ENCODE measurements around the gene ARHGAP42.

GRCh38 chr11:100827934-100828661 is 141.0 kb downstream of the ARHGAP42 start:
- no peak for TF ChIP-seq POLR2A (IDR thresholded peaks at IDR 0.05)
- TF ChIP-seq, protein P1, sequence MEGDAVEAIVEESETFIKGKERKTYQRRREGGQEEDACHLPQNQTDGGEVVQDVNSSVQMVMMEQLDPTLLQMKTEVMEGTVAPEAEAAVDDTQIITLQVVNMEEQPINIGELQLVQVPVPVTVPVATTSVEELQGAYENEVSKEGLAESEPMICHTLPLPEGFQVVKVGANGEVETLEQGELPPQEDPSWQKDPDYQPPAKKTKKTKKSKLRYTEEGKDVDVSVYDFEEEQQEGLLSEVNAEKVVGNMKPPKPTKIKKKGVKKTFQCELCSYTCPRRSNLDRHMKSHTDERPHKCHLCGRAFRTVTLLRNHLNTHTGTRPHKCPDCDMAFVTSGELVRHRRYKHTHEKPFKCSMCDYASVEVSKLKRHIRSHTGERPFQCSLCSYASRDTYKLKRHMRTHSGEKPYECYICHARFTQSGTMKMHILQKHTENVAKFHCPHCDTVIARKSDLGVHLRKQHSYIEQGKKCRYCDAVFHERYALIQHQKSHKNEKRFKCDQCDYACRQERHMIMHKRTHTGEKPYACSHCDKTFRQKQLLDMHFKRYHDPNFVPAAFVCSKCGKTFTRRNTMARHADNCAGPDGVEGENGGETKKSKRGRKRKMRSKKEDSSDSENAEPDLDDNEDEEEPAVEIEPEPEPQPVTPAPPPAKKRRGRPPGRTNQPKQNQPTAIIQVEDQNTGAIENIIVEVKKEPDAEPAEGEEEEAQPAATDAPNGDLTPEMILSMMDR (IDR thresholded peaks at IDR 0.05 in 8 of 11, conservative IDR thresholded peaks at IDR 0.05 in 3 of 11): peak in 4 of 11 experiments; percentile 23 to 40 (median 29)

Data from spleen (tissue), 7 donors.